HepG2 (cell line): ENCODE data around the gene EZH1. TPM values are rescaled to one million over a fixed set of nuclear protein-coding genes. Genes with fewer than 3 reads are reported as not detected.

Experiments used
- ARHGAP35 ChIP-seq: sonication (generic); formaldehyde crosslinking; IDR thresholded peaks from 2 replicates; pipeline ENCODE4 v1.9.0; 2022; ENCODE audit warnings: mild to moderate bottlenecking, inconsistent platforms, moderate library complexity, missing genetic modification reagents, borderline replicate concordance
- ATF1 ChIP-seq: IDR thresholded peaks from 2 replicates; pipeline ENCODE4 v1.6.1; 2016; ENCODE audit warnings: mild to moderate bottlenecking, control low read depth
- ELF4 ChIP-seq: sonication (generic); formaldehyde crosslinking; IDR thresholded peaks from 2 replicates; pipeline ENCODE4 v1.5.0; 2020; ENCODE audit warnings: missing genetic modification reagents, mild to moderate bottlenecking, moderate library complexity, borderline replicate concordance
- KDM5B ChIP-seq: sonication (generic); formaldehyde crosslinking; IDR thresholded peaks from 2 replicates; pipeline ENCODE4 v1.4.0; 2020; ENCODE audit warnings: missing genetic modification reagents, mild to moderate bottlenecking, borderline replicate concordance
- MAF1 ChIP-seq: sonication (generic); formaldehyde crosslinking; IDR thresholded peaks from 2 replicates; pipeline ENCODE4 v1.5.0; 2020; ENCODE audit warnings: missing genetic modification reagents, borderline replicate concordance
- NKX3-1 ChIP-seq: sonication (generic); formaldehyde crosslinking; IDR thresholded peaks from 2 replicates; pipeline ENCODE4 v1.5.0; 2020; ENCODE audit warnings: missing genetic modification reagents
- NR1H2 ChIP-seq: sonication (generic); formaldehyde crosslinking; IDR thresholded peaks from 2 replicates; pipeline ENCODE4 v1.8.1; 2022; ENCODE audit warnings: low read depth, missing genetic modification reagents, borderline replicate concordance
- RBM39 ChIP-seq: fragments of 200-400 bp; formaldehyde crosslinking; IDR thresholded peaks from one replicate; pipeline ENCODE4 v1.6.1; 2018; ENCODE audit warnings: antibody characterized with exemption, mild to moderate bottlenecking, low read depth, low read length; ENCODE audit not compliant: poor library complexity, severe bottlenecking
- RNF219 ChIP-seq: sonication (generic); formaldehyde crosslinking; IDR thresholded peaks from 2 replicates; pipeline ENCODE4 v1.5.0; 2020; ENCODE audit warnings: mild to moderate bottlenecking, missing genetic modification reagents
- SIN3A ChIP-seq: IDR thresholded peaks from 2 replicates; pipeline ENCODE4 v1.6.1; 2011; ENCODE audit warnings: low read depth, mild to moderate bottlenecking, control low read depth, low read length, borderline replicate concordance
- STAT6 ChIP-seq: sonication (generic); formaldehyde crosslinking; IDR thresholded peaks from 2 replicates; pipeline ENCODE4 v1.4.0; 2020; ENCODE audit warnings: missing genetic modification reagents, mild to moderate bottlenecking, borderline replicate concordance
- TBL1XR1 ChIP-seq: fragments of 150-350 bp; IDR thresholded peaks from 2 replicates; pipeline ENCODE4 v1.6.1; 2014; ENCODE audit warnings: borderline replicate concordance, low read length; ENCODE audit not compliant: partially characterized antibody
- ZNF124 ChIP-seq: sonication (generic); formaldehyde crosslinking; IDR thresholded peaks from 2 replicates; pipeline ENCODE4 v1.4.0; 2020; ENCODE audit warnings: missing genetic modification reagents
- ZNF274 ChIP-seq: sonication (generic); formaldehyde crosslinking; IDR thresholded peaks from 2 replicates; pipeline ENCODE4 v1.5.1; 2020; ENCODE audit warnings: mild to moderate bottlenecking, missing genetic modification reagents
- ZNF280B ChIP-seq: sonication (generic); formaldehyde crosslinking; IDR thresholded peaks from 2 replicates; pipeline ENCODE4 v1.5.0; 2020; ENCODE audit warnings: missing genetic modification reagents, mild to moderate bottlenecking, borderline replicate concordance
- ZNF512 ChIP-seq: sonication (generic); formaldehyde crosslinking; IDR thresholded peaks from 2 replicates; pipeline ENCODE4 v1.4.0; 2020; ENCODE audit warnings: mild to moderate bottlenecking, missing genetic modification reagents
- ZNF543 ChIP-seq: sonication (generic); formaldehyde crosslinking; IDR thresholded peaks from 2 replicates; pipeline ENCODE4 v1.4.0; 2020; ENCODE audit warnings: mild to moderate bottlenecking, missing genetic modification reagents
- ZNF577 ChIP-seq: sonication (generic); formaldehyde crosslinking; IDR thresholded peaks from 2 replicates; pipeline ENCODE4 v1.4.0; 2020; ENCODE audit warnings: mild to moderate bottlenecking, low read depth, missing genetic modification reagents, borderline replicate concordance
- ZNF580 ChIP-seq: IDR thresholded peaks from 2 replicates; pipeline ENCODE4 v1.6.1; 2016; ENCODE audit warnings: low read depth, borderline replicate concordance
- ZNF792 ChIP-seq: IDR thresholded peaks from 2 replicates; pipeline ENCODE4 v1.6.1; 2016
- polyA plus RNA-seq, 8 experiments: library from polyadenylated mRNA; depleted of rRNA in 3 of 8; stranded (reverse) in 7 of 8; unstranded in 1 of 8; fragments of >200 nt; fragmentation: Illumina TruSeq in 4 of 8; extraction: Trizol in 4 of 8; gene quantifications; 2 replicates each; pipeline versions ENCODE4 v1.2.1 to v1.2.3, GENCODE V29; 2011 to 2016; ENCODE audit warnings: low read depth in 4 of 8, missing spikeins in 1 of 8, mixed read lengths in 1 of 8; ENCODE audit not compliant: insufficient read depth in 1 of 8
- total RNA-seq, 5 experiments: library from RNA; depleted of rRNA; stranded (reverse); fragments of >200 nt; fragmentation: Illumina TruSeq; extraction: Trizol; gene quantifications; 2 replicates each; pipeline ENCODE4 v1.2.3, GENCODE V29; 2016; ENCODE audit warnings: low read depth in 1 of 5

Gene EZH1
- total and polyA plus RNA-seq, 2 of the 13 experiments (the other 11 are each of a cell fraction or from before 2014, with no cell fraction given): 11.6 to 24.0 TPM

GRCh38 chr17:42659079-42659931 lies 85.5 kb downstream of the EZH1 start, which contains the start of gene TUBG2 (continued):
- TF ChIP-seq NKX3-1 (CRISPR knock-in tag) (no peak), ATF1 (CRISPR knock-in tag) (no peak), ZNF124 (CRISPR knock-in tag) (peak; percentile 83), ELF4 (CRISPR knock-in tag) (no peak), KDM5B (CRISPR knock-in tag) (peak; percentile 87), ZNF280B (CRISPR knock-in tag) (peak; percentile 85; the same call in 1 of the 2 replicates), STAT6 (CRISPR knock-in tag) (no peak; the same call in 1 of the 2 replicates), ZNF543 (CRISPR knock-in tag) (no peak), MAF1 (no peak; the same call in 1 of the 2 replicates), ZNF577 (CRISPR knock-in tag) (no peak), ZNF580 (CRISPR knock-in tag) (peak; percentile 62; the same call in 1 of the 2 replicates), RBM39 (peak; percentile 41), TBL1XR1 (no peak), NR1H2 (CRISPR knock-in tag) (no peak), RNF219 (CRISPR knock-in tag) (no peak), ZNF512 (CRISPR knock-in tag) (no peak), ARHGAP35 (CRISPR knock-in tag) (peak; percentile 77; the same call in 1 of the 2 replicates), ZNF274 (CRISPR knock-in tag) (peak; percentile 84), ZNF792 (CRISPR knock-in tag) (peak; percentile 72), SIN3A (no peak)
